WTC11 (cell line): ENCODE data around the gene UBLCP1.

Source experiments
- CBFB ChIP-seq: sonication (generic); formaldehyde crosslinking; IDR thresholded peaks from 2 replicates; pipeline ENCODE4 v1.8.1; 2022; ENCODE audit warnings: mild to moderate bottlenecking, low read depth, missing genetic modification reagents
- CREB1 ChIP-seq: sonication (generic); formaldehyde crosslinking; IDR thresholded peaks from 2 replicates; pipeline ENCODE4 v1.8.0; 2023; ENCODE audit warnings: mild to moderate bottlenecking, missing genetic modification reagents
- CTCF ChIP-seq: fragments of 200-600 bp; IDR thresholded peaks from 2 replicates; pipeline ENCODE4 v1.8.0; 2022; ENCODE audit warnings: antibody characterized with exemption
- MAX ChIP-seq: sonication (generic); formaldehyde crosslinking; IDR thresholded peaks from 2 replicates; pipeline ENCODE4 v1.8.0; 2022; ENCODE audit warnings: mild to moderate bottlenecking, missing genetic modification reagents
- NR1H2 ChIP-seq: sonication (generic); formaldehyde crosslinking; IDR thresholded peaks from 2 replicates; pipeline ENCODE4 v1.9.0; 2021; ENCODE audit warnings: mild to moderate bottlenecking, moderate library complexity, missing genetic modification reagents
- PREB ChIP-seq: sonication (generic); formaldehyde crosslinking; IDR thresholded peaks from 2 replicates; pipeline ENCODE4 v1.8.1; 2022; ENCODE audit warnings: mild to moderate bottlenecking, missing genetic modification reagents, moderate library complexity, borderline replicate concordance
- USF1 ChIP-seq: sonication (generic); formaldehyde crosslinking; IDR thresholded peaks from 2 replicates; pipeline ENCODE4 v1.8.0; 2022; ENCODE audit warnings: mild to moderate bottlenecking, missing genetic modification reagents
- ZNF317 ChIP-seq: sonication (generic); formaldehyde crosslinking; IDR thresholded peaks from 2 replicates; pipeline ENCODE4 v1.8.1; 2023; ENCODE audit warnings: low read depth, mild to moderate bottlenecking, moderate library complexity, missing genetic modification reagents, borderline replicate concordance

GRCh38 chr5:159218595-159219023, 44.5 kb upstream of the UBLCP1 start:
- TF ChIP-seq USF1 (CRISPR knock-in tag) (no peak), CTCF (no peak), PREB (CRISPR knock-in tag) (no peak), NR1H2 (CRISPR knock-in tag) (no peak), ZNF317 (CRISPR knock-in tag) (no peak), CREB1 (CRISPR knock-in tag) (no peak), MAX (CRISPR knock-in tag) (no peak), CBFB (CRISPR knock-in tag) (no peak)
